ENCODE results near the gene ZNF358.

Gene ZNF358

DNA sequence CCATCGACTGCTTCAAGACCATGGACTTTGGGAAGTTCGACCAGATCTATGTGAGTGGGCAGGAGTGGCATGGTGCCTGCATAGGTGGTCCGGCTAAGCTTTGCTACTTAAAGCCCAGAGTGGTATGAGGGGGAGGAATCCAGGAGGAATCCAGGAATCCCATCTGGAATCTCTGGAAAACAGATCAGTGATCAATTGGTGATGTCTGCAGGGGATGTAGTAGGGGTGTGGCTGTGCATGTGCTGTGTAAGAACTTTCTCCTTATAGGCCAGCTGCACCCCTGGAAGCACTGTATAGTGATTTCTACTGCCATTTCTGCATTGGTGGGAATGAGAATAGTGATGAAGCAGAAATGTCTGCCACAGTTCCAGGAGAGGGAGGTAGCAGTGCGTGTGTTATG, 43.2 kb downstream of the ZNF358 start:
- DNase-seq (ENCODE audit: low read depth), result no peak

DNA sequence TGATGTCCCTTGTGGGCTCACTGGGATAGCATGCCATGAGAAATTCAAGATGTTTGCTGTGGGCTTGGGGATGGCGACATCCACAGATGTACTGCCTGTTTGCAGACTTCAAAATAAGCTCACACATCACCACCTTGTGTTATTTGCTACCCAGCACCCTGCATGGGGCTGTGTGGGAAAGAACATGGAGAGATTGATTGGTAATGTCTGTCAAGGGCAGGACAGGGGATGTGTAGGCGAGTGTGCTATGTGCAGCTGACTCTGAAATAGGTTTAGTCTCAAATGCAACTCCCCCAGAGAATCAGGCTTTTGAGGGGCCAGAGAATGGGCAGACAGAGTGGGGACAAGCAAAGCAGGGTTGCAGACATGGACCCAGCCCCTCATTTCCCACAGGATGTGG, 44.4 kb downstream of the ZNF358 start:
- no peak for DNase-seq (ENCODE audit: low read depth)

DNA sequence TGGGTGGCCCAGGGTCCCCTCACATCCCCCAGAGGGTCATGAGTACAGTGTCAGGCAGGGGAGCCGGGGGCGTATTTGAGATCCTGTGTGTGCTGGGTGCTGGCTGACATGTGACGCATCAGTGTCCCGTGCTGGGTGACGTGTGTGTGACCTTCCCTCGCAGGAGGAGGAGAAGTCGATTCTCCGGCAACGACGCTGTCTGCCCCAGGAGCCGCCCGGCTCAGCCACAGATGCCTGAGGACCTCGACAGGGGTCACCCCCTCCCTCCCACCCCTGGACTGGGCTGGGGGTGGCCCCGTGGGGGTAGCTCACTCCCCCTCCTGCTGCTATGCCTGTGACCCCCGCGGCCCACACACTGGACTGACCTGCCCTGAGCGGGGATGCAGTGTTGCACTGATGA, 45.4 kb downstream of the ZNF358 start:
- DNase-seq (ENCODE audit: low read depth), result no peak

DNA sequence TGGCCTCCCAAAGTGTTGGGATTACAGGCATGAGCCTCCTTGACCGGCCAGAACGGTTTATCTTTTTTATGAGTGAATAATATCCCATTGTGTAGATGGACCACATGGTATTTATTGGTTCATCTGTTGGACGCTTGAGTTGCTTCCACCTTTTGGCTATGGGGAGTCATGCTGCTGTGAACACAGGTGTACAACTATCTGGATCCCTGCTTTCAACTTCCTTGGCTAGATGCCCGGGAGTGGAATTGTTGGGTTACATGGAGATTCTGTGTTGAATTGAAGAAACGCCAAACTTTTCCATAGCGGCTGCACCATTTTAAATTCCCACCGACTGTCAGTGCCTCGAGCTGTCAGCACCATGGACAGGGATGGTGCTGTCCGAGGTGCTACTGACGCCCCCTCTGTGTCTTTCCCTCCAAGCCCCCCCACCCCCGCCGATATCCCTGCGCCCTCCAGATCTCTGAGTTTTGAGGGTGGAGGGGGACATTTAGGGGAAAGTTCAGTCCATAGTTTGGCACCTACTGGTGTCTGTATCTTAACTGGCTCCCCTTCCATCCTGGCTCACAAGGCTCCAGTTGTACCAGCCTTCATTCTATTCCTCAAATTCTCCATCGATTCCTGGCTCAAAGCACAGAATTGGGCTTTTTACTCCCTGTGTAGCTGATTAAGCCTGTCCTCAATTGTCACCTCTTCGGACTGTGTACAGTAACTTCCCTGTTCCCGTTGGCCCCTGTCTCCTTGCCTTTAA, 46.9 kb downstream of the ZNF358 start:
- DNase-seq (ENCODE audit: low read depth), result no peak

DNA sequence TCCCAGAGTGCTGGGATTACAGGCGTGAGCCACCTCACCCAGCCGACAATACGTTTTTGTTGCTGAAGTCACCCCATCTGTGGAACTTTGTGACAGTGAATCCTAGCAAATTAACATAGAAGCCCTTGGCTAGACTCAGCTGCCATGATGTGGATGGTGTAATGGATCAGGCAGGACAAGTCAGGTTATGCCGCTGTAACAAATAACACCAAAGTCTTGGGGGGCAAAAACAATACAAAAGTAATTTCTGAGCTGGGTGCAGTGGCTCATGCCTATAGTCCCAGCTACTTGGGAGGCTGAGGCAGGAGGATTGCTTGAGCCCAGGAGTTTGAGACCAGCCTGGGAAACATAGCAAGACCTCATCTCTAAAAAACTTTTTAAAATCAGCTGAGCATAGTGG, 49.0 kb downstream of the ZNF358 start:
- DNase-seq (ENCODE audit: low read depth), result no peak

DNA sequence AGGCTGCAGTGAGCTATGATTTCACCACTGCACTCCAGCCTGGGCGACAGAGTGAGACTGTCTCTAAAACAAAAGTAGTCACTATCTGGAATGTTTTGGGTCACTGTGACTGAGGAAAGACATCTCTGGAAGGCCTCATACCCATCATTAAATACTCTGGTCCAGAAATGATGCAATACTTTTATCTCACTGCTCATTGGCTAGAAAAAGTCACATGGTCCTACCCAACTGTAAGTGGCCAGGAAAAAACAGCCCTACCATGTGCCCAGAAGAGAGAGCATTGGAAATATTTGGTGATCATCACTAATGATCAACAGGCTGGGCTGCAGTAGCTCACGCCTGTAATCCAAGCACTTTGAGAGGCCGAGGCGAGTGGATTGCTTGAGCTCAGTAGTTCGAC, 49.4 kb downstream of the ZNF358 start:
- no peak for DNase-seq (ENCODE audit: low read depth)

Data from T-helper 22 cell (primary cell).